ENCODE data around the gene C19orf85. TPM values are rescaled to one million over a fixed set of nuclear protein-coding genes. Genes with fewer than 3 reads are reported as not detected.

Gene C19orf85
- total RNA-seq, 4 donors from 2014 or later = not detected

- Histone ChIP-seq H3K9me3 (no peaks in the 10 kb centered on the region), H3K4me1 (peaks cover 0 to 25% (median 3%) of the 10 kb centered on the region in 3 donors), H3K27ac (no peak overlapping the region), H3K36me3 (no peaks in the 10 kb centered on the region), H3K27me3 (no peaks in the 10 kb centered on the region), H3K4me3 (no peak overlapping the region)
- WGBS, 2 donors (ENCODE audit: low coverage in 1 of 2) = 77 to 79% methylated on average over 8 to 13 of the region's 13 CpGs
- TF ChIP-seq EP300 (IDR thresholded peaks at IDR 0.05) (no peak), POLR2AphosphoS5 (IDR thresholded peaks at IDR 0.05) (no peak), POLR2A (IDR thresholded peaks at IDR 0.05) (no peak), CTCF (IDR thresholded peaks at IDR 0.05) (no peak)
- no peak for ATAC-seq
Observed at GRCh38 chr19:55471266-55471665, 6.7 kb upstream of the C19orf85 start.

GRCh38 chr19:55468054-55468393 is 3.5 kb upstream of the C19orf85 start:
- 0% methylated on average over 2 of the region's 4 CpGs; no CpG with 5 or more reads in 1 of the 2 donors for WGBS, 2 donors (ENCODE audit: low coverage in 1 of 2)
- Histone ChIP-seq H3K27ac (no peak overlapping the region), H3K36me3 (no peaks in the 10 kb centered on the region), H3K4me1 (peaks cover 0 to 14% (median 0%) of the 10 kb centered on the region in 3 donors), H3K27me3 (no peaks in the 10 kb centered on the region), H3K4me3 (no peak overlapping the region), H3K9me3 (no peaks in the 10 kb centered on the region)
- TF ChIP-seq EP300 (IDR thresholded peaks at IDR 0.05) = no peak
- no peak for ATAC-seq

- TF ChIP-seq POLR2A (IDR thresholded peaks at IDR 0.05) = no peak
- peak in 3 of 4 experiments; percentile 97 to 98 (median 97) for TF ChIP-seq CTCF (IDR thresholded peaks at IDR 0.05)
- Histone ChIP-seq H3K27ac (peak overlapping the region in 1 of 4 donors; percentile 37), H3K4me1 (peaks cover 0 to 18% (median 0%) of the 10 kb centered on the region in 3 donors), H3K27me3 (no peaks in the 10 kb centered on the region), H3K9me3 (no peaks in the 10 kb centered on the region), H3K36me3 (no peaks in the 10 kb centered on the region), H3K4me3 (no peak overlapping the region)
- WGBS, 2 donors (ENCODE audit: low coverage in 1 of 2) = 54 to 68% methylated on average over 3 to 15 of the region's 29 CpGs
- ATAC-seq = peak; percentile 93
Observed at GRCh38 chr19:55467236-55468053, 2.9 kb upstream of the C19orf85 start.

- Histone ChIP-seq H3K9me3 (no peaks in the 10 kb centered on the region), H3K4me1 (peaks cover 0 to 27% (median 0%) of the 10 kb centered on the region in 3 donors), H3K4me3 (no peak overlapping the region), H3K36me3 (no peaks in the 10 kb centered on the region), H3K27me3 (no peaks in the 10 kb centered on the region), H3K27ac (no peak overlapping the region)
- ATAC-seq = no peak
- TF ChIP-seq CTCF (IDR thresholded peaks at IDR 0.05) (no peak), POLR2A (IDR thresholded peaks at IDR 0.05) (no peak), POLR2AphosphoS5 (IDR thresholded peaks at IDR 0.05) (no peak), EP300 (IDR thresholded peaks at IDR 0.05) (no peak)
- WGBS, 2 donors (ENCODE audit: low coverage in 1 of 2) = 86 to 93% methylated on average over 4 of the region's 4 CpGs
Observed at GRCh38 chr19:55466241-55466614, 1.7 kb upstream of the C19orf85 start.

- no peaks in the 10 kb centered on the region for H3K27me3 ChIP-seq
- no peaks in the 10 kb centered on the region for H3K36me3 ChIP-seq
- ATAC-seq = no peak
- 67 to 74% methylated on average over 3 to 7 of the region's 11 CpGs for WGBS, 2 donors (ENCODE audit: low coverage in 1 of 2)
- no peaks in the 10 kb centered on the region for H3K9me3 ChIP-seq
- TF ChIP-seq CTCF (IDR thresholded peaks at IDR 0.05) = no peak
- TF ChIP-seq POLR2A (IDR thresholded peaks at IDR 0.05) = no peak
- no peak for TF ChIP-seq POLR2AphosphoS5 (IDR thresholded peaks at IDR 0.05)
- no peak for TF ChIP-seq EP300 (IDR thresholded peaks at IDR 0.05)
- peaks cover 0 to 32% (median 2%) of the 10 kb centered on the region in 3 donors for H3K4me1 ChIP-seq
- H3K4me3 ChIP-seq = no peak overlapping the region
- H3K27ac ChIP-seq = no peak overlapping the region
Observed at GRCh38 chr19:55465460-55466240, 1.1 kb upstream of the C19orf85 start.

Measured in gastroesophageal sphincter (tissue), 4 donors.